Esophagus squamous epithelium (tissue), 4 donors: ENCODE measurements around the gene CAMTA1.

ENCODE experiments used
- CTCF ChIP-seq, 6 experiments: fragments of 450-650 bp in 4 of 6; fragments of 200-600 bp in 2 of 6; sonication (generic) in 2 of 6; IDR thresholded peaks; one replicate each; pipeline ENCODE4 v1.5.1; 2016 to 2019; ENCODE audit warnings: antibody characterized with exemption in 6 of 6, mild to moderate bottlenecking in 4 of 6, moderate library complexity in 4 of 6
- POLR2A ChIP-seq, 4 donors: fragments of 450-650 bp; IDR thresholded peaks; one replicate each; pipeline ENCODE4 v1.6.1; 2017; ENCODE audit warnings: antibody characterized with exemption in 4 of 4, mild to moderate bottlenecking in 4 of 4, moderate library complexity in 3 of 4

GRCh38 chr1:7516929-7517328, 731.7 kb downstream of the CAMTA1 start:
- TF ChIP-seq CTCF (IDR thresholded peaks at IDR 0.05): no peak
- no peak for TF ChIP-seq POLR2A (IDR thresholded peaks at IDR 0.05)
